ENCODE measurements around the gene SARDH.

DNA sequence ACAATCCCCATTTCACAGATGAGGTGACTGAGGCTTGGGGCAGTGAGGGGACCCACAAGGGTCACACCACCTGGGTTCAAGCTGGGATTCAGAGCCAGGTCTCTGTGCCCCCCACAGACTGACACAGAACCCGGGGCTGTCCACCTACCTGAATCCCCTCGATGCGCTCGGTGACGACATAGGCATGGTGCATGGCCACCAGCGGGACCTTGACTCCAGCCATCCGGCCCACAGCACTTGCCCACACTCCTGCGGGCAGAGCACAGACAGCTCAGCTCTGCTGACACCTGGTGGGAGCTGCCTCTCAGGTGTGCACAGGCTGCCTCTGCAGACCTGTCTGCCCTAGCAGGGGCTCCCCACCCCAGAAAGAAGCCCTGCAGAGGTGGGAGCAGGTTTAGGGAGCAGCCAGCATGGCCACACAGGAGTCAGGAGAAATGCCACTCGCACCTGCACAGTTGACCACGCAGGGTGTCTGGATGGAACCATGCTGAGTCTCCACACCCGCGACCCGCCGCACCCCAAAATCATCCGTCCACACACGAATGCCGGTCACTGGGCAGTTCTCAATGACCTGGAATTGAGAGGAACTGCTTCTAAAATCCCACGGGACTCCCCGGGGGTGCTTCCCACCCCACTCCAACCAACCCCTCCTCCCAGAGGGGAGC lies 8.4 kb downstream of the SARDH start:
- no peak for TF ChIP-seq SP1 (IDR thresholded peaks at IDR 0.05; ENCODE audit: low read depth, low read length)
- peak in 2 of 3 experiments; percentile 21 to 34; a peak in 2 of 4 replicates for TF ChIP-seq CTCF (IDR thresholded peaks at IDR 0.05; ENCODE audit: control extremely low read depth in 1 of 3, insufficient read depth in 1 of 3, low read depth in 1 of 3, low read length in 3 of 3)
- TF ChIP-seq SAP30 (IDR thresholded peaks at IDR 0.05; ENCODE audit: insufficient read depth, insufficient replicate concordance, low read length), result no peak
